ENCODE measurements around the gene CLTCL1. TPM values are rescaled to one million over a fixed set of nuclear protein-coding genes. Genes with fewer than 3 reads are reported as not detected.

Gene CLTCL1
- total and polyA plus RNA-seq, 9 of the 15 experiments (the other 6 are each of a cell fraction or from before 2014, with no cell fraction given): 1.1 to 11.7 (median 5.0) TPM

DNA sequence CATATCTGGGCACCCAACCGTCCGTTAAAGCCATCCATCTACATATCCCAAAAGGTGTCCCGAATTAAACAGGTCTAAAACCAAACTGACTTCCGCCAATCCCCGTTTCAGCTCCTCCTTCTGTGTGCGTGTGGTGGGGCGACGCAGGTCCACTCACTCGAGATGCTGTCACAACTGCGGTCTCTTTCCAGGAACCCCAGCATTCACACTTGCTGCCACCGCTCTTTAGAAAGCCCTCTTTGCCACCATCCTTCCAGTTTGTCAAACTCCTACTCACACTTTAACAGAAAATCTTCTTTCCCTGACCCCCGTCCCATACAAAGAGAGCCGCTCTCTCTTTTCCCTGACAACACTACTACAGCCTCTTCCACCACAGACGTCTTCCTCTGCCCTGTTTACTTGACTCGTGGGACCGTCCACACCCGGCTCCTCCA, 147.5 kb downstream of the CLTCL1 start (continued):
- TF ChIP-seq SMAD1 (IDR thresholded peaks at IDR 0.05; ENCODE audit: low read depth, low read length, partially characterized antibody) (peak; percentile 2), WHSC1 (IDR thresholded peaks at IDR 0.05; ENCODE audit: low read length) (no peak), CBFB (CRISPR knock-in tag; IDR thresholded peaks at IDR 0.05) (no peak), NCOA4 (IDR thresholded peaks at IDR 0.05; ENCODE audit: partially characterized antibody) (peak; percentile 44), TEAD2 (tag; IDR thresholded peaks at IDR 0.05) (no peak), HDGF (IDR thresholded peaks at IDR 0.05) (peak; percentile 97; the same call in 1 of the 2 replicates), HNRNPK (IDR thresholded peaks at IDR 0.05; ENCODE audit: low read depth, low read length, poor library complexity, severe bottlenecking) (no peak), ZNF584 (CRISPR knock-in tag; IDR thresholded peaks at IDR 0.05; ENCODE audit: low read depth) (no peak), ZNF586 (CRISPR knock-in tag; conservative IDR thresholded peaks at IDR 0.05) (no peak), IFI16 (CRISPR knock-in tag; IDR thresholded peaks at IDR 0.05) (peak; percentile 25; the same call in 1 of the 2 replicates), TRIM24 (IDR thresholded peaks at IDR 0.05) (no peak)
- TF ChIP-seq, protein P1, sequence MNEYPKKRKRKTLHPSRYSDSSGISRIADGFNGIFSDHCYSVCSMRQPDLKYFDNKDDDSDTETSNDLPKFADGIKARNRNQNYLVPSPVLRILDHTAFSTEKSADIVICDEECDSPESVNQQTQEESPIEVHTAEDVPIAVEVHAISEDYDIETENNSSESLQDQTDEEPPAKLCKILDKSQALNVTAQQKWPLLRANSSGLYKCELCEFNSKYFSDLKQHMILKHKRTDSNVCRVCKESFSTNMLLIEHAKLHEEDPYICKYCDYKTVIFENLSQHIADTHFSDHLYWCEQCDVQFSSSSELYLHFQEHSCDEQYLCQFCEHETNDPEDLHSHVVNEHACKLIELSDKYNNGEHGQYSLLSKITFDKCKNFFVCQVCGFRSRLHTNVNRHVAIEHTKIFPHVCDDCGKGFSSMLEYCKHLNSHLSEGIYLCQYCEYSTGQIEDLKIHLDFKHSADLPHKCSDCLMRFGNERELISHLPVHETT (CRISPR knock-in tag; conservative IDR thresholded peaks at IDR 0.05 in 1 of 2, IDR thresholded peaks at IDR 0.05 in 1 of 2): no peak
- TF ChIP-seq, protein P2, sequence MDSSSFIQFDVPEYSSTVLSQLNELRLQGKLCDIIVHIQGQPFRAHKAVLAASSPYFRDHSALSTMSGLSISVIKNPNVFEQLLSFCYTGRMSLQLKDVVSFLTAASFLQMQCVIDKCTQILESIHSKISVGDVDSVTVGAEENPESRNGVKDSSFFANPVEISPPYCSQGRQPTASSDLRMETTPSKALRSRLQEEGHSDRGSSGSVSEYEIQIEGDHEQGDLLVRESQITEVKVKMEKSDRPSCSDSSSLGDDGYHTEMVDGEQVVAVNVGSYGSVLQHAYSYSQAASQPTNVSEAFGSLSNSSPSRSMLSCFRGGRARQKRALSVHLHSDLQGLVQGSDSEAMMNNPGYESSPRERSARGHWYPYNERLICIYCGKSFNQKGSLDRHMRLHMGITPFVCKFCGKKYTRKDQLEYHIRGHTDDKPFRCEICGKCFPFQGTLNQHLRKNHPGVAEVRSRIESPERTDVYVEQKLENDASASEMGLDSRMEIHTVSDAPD (CRISPR knock-in tag; IDR thresholded peaks at IDR 0.05): no peak
- TF ChIP-seq, protein P3, sequence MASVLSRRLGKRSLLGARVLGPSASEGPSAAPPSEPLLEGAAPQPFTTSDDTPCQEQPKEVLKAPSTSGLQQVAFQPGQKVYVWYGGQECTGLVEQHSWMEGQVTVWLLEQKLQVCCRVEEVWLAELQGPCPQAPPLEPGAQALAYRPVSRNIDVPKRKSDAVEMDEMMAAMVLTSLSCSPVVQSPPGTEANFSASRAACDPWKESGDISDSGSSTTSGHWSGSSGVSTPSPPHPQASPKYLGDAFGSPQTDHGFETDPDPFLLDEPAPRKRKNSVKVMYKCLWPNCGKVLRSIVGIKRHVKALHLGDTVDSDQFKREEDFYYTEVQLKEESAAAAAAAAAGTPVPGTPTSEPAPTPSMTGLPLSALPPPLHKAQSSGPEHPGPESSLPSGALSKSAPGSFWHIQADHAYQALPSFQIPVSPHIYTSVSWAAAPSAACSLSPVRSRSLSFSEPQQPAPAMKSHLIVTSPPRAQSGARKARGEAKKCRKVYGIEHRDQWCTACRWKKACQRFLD (CRISPR knock-in tag; IDR thresholded peaks at IDR 0.05): no peak
- TF ChIP-seq, protein P4, sequence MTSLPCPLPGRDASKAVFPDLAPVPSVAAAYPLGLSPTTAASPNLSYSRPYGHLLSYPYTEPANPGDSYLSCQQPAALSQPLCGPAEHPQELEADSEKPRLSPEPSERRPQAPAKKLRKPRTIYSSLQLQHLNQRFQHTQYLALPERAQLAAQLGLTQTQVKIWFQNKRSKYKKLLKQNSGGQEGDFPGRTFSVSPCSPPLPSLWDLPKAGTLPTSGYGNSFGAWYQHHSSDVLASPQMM (CRISPR knock-in tag; IDR thresholded peaks at IDR 0.05): no peak
- TF ChIP-seq, protein P5, sequence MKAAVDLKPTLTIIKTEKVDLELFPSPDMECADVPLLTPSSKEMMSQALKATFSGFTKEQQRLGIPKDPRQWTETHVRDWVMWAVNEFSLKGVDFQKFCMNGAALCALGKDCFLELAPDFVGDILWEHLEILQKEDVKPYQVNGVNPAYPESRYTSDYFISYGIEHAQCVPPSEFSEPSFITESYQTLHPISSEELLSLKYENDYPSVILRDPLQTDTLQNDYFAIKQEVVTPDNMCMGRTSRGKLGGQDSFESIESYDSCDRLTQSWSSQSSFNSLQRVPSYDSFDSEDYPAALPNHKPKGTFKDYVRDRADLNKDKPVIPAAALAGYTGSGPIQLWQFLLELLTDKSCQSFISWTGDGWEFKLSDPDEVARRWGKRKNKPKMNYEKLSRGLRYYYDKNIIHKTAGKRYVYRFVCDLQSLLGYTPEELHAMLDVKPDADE (conservative IDR thresholded peaks at IDR 0.05; ENCODE audit: control insufficient read depth, low read depth, low read length): peak; percentile 56; the same call in 1 of the 2 replicates
- TF ChIP-seq, protein P6, sequence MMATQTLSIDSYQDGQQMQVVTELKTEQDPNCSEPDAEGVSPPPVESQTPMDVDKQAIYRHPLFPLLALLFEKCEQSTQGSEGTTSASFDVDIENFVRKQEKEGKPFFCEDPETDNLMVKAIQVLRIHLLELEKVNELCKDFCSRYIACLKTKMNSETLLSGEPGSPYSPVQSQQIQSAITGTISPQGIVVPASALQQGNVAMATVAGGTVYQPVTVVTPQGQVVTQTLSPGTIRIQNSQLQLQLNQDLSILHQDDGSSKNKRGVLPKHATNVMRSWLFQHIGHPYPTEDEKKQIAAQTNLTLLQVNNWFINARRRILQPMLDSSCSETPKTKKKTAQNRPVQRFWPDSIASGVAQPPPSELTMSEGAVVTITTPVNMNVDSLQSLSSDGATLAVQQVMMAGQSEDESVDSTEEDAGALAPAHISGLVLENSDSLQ (IDR thresholded peaks at IDR 0.05): 0 out of 2 replicates have a peak, but pooled peaks have one; percentile 7
